HepG2 (cell line): ENCODE measurements around the gene NKAIN4. TPM values are rescaled to one million over a fixed set of nuclear protein-coding genes. Genes with fewer than 3 reads are reported as not detected.

Experiments used
- ASH2L ChIP-seq: fragments of 300-600, 200-600 bp; sonication (generic); IDR thresholded peaks from 2 replicates; pipeline ENCODE4 v1.7.0; 2017; ENCODE audit warnings: low read depth, mild to moderate bottlenecking, moderate library complexity, mixed read lengths, low read length; ENCODE audit not compliant: insufficient read length
- ELF1 ChIP-seq: sonication (generic); formaldehyde crosslinking; IDR thresholded peaks from 2 replicates; pipeline ENCODE4 v1.4.0; 2020; ENCODE audit warnings: missing genetic modification reagents
- GATA4 ChIP-seq: sonication (generic); IDR thresholded peaks from 2 replicates; pipeline ENCODE4 v1.6.1; 2016; ENCODE audit warnings: antibody characterized with exemption, low read depth, borderline replicate concordance
- HMGXB3 ChIP-seq: sonication (generic); formaldehyde crosslinking; IDR thresholded peaks from 2 replicates; pipeline ENCODE4 v1.4.0; 2020; ENCODE audit warnings: missing genetic modification reagents, borderline replicate concordance
- HOXA5 ChIP-seq: sonication (generic); formaldehyde crosslinking; IDR thresholded peaks from 2 replicates; pipeline ENCODE4 v1.4.0; 2020; ENCODE audit warnings: missing genetic modification reagents
- MATR3 ChIP-seq: sonication (generic); formaldehyde crosslinking; IDR thresholded peaks from 2 replicates; pipeline ENCODE4 v1.4.0; 2020; ENCODE audit warnings: missing genetic modification reagents
- RFX3 ChIP-seq: IDR thresholded peaks from 2 replicates; pipeline ENCODE4 v1.6.1; 2016; ENCODE audit warnings: missing biosample characterization, missing genetic modification reagents
- THYN1 ChIP-seq: sonication (generic); formaldehyde crosslinking; IDR thresholded peaks from 2 replicates; pipeline ENCODE4 v1.8.1; 2023; ENCODE audit warnings: low read depth, mild to moderate bottlenecking, moderate library complexity, missing genetic modification reagents, borderline replicate concordance
- TSC22D2 ChIP-seq: sonication (generic); formaldehyde crosslinking; IDR thresholded peaks from 2 replicates; pipeline ENCODE4 v1.5.1; 2020; ENCODE audit warnings: missing genetic modification reagents, mild to moderate bottlenecking, borderline replicate concordance
- ZNF263 ChIP-seq: sonication (generic); formaldehyde crosslinking; IDR thresholded peaks from 2 replicates; pipeline ENCODE4 v1.4.0; 2020; ENCODE audit warnings: missing genetic modification reagents
- polyA plus RNA-seq, 8 experiments: library from polyadenylated mRNA; depleted of rRNA in 3 of 8; stranded (reverse) in 7 of 8; unstranded in 1 of 8; fragments of >200 nt; fragmentation: Illumina TruSeq in 4 of 8; extraction: Trizol in 4 of 8; gene quantifications; 2 replicates each; pipeline versions ENCODE4 v1.2.1 to v1.2.3, GENCODE V29; 2011 to 2016; ENCODE audit warnings: low read depth in 4 of 8, missing spikeins in 1 of 8, mixed read lengths in 1 of 8; ENCODE audit not compliant: insufficient read depth in 1 of 8
- total RNA-seq, 5 experiments: library from RNA; depleted of rRNA; stranded (reverse); fragments of >200 nt; fragmentation: Illumina TruSeq; extraction: Trizol; gene quantifications; 2 replicates each; pipeline ENCODE4 v1.2.3, GENCODE V29; 2016; ENCODE audit warnings: low read depth in 1 of 5
- TF ChIP-seq, protein P1 (sequence below): sonication (generic); formaldehyde crosslinking; IDR thresholded peaks from 2 replicates; pipeline ENCODE4 v1.9.0; 2021; ENCODE audit warnings: mild to moderate bottlenecking, missing genetic modification reagents
- TF ChIP-seq, protein P2 (sequence below): fragments of 450-650 bp; IDR thresholded peaks from 2 replicates; pipeline ENCODE4 v1.6.1; 2017
- TF ChIP-seq, protein P3 (sequence below): sonication (generic); formaldehyde crosslinking; conservative IDR thresholded peaks from 2 replicates; pipeline ENCODE4 v1.8.1; 2023; ENCODE audit warnings: missing genetic modification reagents

Gene NKAIN4
- total and polyA plus RNA-seq, 2 of the 13 experiments (the other 11 are each of a cell fraction or from before 2014, with no cell fraction given) = not detected

DNA sequence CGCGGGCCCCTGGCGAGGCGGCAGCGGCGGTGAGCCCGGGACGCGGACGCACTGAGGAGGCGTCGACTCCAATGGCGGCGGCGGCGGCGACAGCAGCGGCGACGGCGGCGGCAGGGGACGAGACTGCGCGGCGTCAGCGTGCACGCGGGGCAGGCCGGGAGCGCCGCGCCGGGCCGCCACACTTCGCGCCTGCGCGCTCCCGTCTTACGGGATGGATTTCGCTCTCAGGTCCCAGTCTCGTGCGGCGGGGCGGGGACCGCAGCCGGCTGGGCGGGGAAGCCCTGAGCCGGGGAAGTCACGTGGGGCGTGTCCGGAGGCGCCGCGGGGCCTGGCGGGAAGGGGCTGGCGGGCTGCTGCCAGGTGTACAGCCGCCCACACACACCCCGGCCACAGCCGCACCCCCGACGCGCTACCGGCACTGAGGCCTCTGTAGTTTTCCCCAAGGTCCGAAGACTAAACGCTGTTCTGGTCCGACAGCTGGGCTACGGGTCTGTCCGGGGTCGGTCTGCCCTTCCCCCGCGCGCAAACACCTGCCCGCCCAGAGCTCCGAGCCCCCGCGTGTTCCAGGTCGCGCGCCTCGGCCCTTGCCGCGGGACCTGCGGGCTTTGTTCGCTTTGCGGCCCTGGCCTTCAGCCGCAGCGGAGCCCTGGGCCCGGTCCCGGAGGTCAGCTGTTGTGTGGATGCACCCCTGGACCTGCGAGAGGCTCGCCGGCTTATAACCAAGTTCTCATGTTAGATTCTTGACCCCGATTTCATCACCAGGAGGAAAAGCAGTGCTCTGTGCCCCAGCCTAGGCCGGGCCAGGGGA is 38.0 kb downstream of the NKAIN4 start, which contains the start of gene YTHDF1 (continued):
- peak; percentile 76; the same call in 1 of the 2 replicates for TF ChIP-seq HMGXB3 (CRISPR knock-in tag)
- TF ChIP-seq, protein P1, sequence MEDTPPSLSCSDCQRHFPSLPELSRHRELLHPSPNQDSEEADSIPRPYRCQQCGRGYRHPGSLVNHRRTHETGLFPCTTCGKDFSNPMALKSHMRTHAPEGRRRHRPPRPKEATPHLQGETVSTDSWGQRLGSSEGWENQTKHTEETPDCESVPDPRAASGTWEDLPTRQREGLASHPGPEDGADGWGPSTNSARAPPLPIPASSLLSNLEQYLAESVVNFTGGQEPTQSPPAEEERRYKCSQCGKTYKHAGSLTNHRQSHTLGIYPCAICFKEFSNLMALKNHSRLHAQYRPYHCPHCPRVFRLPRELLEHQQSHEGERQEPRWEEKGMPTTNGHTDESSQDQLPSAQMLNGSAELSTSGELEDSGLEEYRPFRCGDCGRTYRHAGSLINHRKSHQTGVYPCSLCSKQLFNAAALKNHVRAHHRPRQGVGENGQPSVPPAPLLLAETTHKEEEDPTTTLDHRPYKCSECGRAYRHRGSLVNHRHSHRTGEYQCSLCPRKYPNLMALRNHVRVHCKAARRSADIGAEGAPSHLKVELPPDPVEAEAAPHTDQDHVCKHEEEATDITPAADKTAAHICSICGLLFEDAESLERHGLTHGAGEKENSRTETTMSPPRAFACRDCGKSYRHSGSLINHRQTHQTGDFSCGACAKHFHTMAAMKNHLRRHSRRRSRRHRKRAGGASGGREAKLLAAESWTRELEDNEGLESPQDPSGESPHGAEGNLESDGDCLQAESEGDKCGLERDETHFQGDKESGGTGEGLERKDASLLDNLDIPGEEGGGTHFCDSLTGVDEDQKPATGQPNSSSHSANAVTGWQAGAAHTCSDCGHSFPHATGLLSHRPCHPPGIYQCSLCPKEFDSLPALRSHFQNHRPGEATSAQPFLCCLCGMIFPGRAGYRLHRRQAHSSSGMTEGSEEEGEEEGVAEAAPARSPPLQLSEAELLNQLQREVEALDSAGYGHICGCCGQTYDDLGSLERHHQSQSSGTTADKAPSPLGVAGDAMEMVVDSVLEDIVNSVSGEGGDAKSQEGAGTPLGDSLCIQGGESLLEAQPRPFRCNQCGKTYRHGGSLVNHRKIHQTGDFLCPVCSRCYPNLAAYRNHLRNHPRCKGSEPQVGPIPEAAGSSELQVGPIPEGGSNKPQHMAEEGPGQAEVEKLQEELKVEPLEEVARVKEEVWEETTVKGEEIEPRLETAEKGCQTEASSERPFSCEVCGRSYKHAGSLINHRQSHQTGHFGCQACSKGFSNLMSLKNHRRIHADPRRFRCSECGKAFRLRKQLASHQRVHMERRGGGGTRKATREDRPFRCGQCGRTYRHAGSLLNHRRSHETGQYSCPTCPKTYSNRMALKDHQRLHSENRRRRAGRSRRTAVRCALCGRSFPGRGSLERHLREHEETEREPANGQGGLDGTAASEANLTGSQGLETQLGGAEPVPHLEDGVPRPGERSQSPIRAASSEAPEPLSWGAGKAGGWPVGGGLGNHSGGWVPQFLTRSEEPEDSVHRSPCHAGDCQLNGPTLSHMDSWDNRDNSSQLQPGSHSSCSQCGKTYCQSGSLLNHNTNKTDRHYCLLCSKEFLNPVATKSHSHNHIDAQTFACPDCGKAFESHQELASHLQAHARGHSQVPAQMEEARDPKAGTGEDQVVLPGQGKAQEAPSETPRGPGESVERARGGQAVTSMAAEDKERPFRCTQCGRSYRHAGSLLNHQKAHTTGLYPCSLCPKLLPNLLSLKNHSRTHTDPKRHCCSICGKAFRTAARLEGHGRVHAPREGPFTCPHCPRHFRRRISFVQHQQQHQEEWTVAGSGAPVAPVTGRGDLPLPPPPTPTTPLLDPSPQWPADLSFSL = no peak
- TF ChIP-seq MATR3 (CRISPR knock-in tag) = no peak
- TF ChIP-seq TSC22D2 (CRISPR knock-in tag) = peak; percentile 93; the same call in 1 of the 2 replicates
- no peak for TF ChIP-seq RFX3
- TF ChIP-seq, protein P2, sequence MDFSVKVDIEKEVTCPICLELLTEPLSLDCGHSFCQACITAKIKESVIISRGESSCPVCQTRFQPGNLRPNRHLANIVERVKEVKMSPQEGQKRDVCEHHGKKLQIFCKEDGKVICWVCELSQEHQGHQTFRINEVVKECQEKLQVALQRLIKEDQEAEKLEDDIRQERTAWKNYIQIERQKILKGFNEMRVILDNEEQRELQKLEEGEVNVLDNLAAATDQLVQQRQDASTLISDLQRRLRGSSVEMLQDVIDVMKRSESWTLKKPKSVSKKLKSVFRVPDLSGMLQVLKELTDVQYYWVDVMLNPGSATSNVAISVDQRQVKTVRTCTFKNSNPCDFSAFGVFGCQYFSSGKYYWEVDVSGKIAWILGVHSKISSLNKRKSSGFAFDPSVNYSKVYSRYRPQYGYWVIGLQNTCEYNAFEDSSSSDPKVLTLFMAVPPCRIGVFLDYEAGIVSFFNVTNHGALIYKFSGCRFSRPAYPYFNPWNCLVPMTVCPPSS = no peak
- TF ChIP-seq ASH2L = no peak
- no peak for TF ChIP-seq ELF1 (CRISPR knock-in tag)
- TF ChIP-seq ZNF263 (CRISPR knock-in tag) = peak; percentile 82
- TF ChIP-seq THYN1 (CRISPR knock-in tag) = peak; percentile 39; the same call in 1 of the 2 replicates
- TF ChIP-seq, protein P3, sequence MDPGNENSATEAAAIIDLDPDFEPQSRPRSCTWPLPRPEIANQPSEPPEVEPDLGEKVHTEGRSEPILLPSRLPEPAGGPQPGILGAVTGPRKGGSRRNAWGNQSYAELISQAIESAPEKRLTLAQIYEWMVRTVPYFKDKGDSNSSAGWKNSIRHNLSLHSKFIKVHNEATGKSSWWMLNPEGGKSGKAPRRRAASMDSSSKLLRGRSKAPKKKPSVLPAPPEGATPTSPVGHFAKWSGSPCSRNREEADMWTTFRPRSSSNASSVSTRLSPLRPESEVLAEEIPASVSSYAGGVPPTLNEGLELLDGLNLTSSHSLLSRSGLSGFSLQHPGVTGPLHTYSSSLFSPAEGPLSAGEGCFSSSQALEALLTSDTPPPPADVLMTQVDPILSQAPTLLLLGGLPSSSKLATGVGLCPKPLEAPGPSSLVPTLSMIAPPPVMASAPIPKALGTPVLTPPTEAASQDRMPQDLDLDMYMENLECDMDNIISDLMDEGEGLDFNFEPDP = no peak
- peak; percentile 60; the same call in 1 of the 2 replicates for TF ChIP-seq GATA4
- TF ChIP-seq HOXA5 (CRISPR knock-in tag) = peak; percentile 96
